HepG2 (cell line): ENCODE measurements around the gene ZFYVE28. TPM values are rescaled to one million over a fixed set of nuclear protein-coding genes. Genes with fewer than 3 reads are reported as not detected.

Experiments used
- ATAC-seq: fragments of 200-7000 bp; cut with Tn5 transposase; 3 replicates; pipeline ENCODE4 v1.9.1; 2020; ENCODE audit warnings: mild to moderate bottlenecking, moderate library complexity
- BruUV-seq: library from RNA; stranded (reverse); fragments of 400-500 nt; replicated peaks from 2 replicates; lab custom pipeline; 2021; lab: Mats Ljungman, UMichigan
- CTCF ChIA-PET: fragments of 300-600 bp; formaldehyde crosslinking; extraction: SDS; loops from one replicate; lab custom pipeline; 2021; ENCODE audit warnings: low total read pairs, inconsistent platforms, low intra/inter-chr PET ratio; lab: Yijun Ruan, JAX
- POLR2A ChIA-PET: fragments of 350-600 bp; sonication (Branson Sonifier 250); formaldehyde crosslinking; loops from one replicate; lab custom pipeline; 2020; ENCODE audit warnings: antibody characterized with exemption, inconsistent platforms; lab: Yijun Ruan, JAX
- DNase-seq: peaks from one replicate; pipeline ENCODE4 v3.0.0-alpha.2; 2015; ENCODE audit warnings: low spot score
- FAIRE-seq: peaks from 3 replicates; lab custom pipeline; 2011; peaks lifted over from hg19 to GRCh38; lab: Jason Lieb, UNC
- H2AFZ ChIP-seq: one replicate; pipeline ENCODE4 v1.6.1; 2011; ENCODE audit warnings: low read length, inconsistent platforms
- H3K27ac ChIP-seq: fragments of 300-600 bp; 3 replicates; pipeline ENCODE4 v1.8.0; 2011; ENCODE audit warnings: mixed run types, mild to moderate bottlenecking, mixed read lengths, low read length, inconsistent platforms; ENCODE audit not compliant: insufficient read depth; ENCODE audit errors: extremely low read length
- H3K27me3 ChIP-seq, 2 experiments: fragments of 200-600 bp in 1 of 2; 2 replicates in 1 of 2; 3 replicates in 1 of 2; pipeline versions ENCODE4 v1.6.0 to v1.8.0; 2011; ENCODE audit warnings: low read length in 2 of 2, mild to moderate bottlenecking in 2 of 2, moderate library complexity in 2 of 2, inconsistent platforms in 1 of 2; ENCODE audit not compliant: insufficient read depth in 2 of 2, control insufficient read depth in 1 of 2
- H3K36me3 ChIP-seq, 2 experiments: fragments of 200-600 bp in 1 of 2; replicated peaks in 1 of 2; 2 replicates in 1 of 2; 3 replicates in 1 of 2; pipeline versions ENCODE4 v1.5.1 to v1.8.0; 2011; ENCODE audit warnings: low read length in 2 of 2, inconsistent platforms in 1 of 2; ENCODE audit not compliant: insufficient read depth in 2 of 2, control insufficient read depth in 1 of 2
- H3K4me1 ChIP-seq: 2 replicates; pipeline ENCODE4 v1.5.1; 2012; ENCODE audit warnings: low read length, inconsistent platforms; ENCODE audit not compliant: insufficient read depth
- H3K4me2 ChIP-seq: 2 replicates; pipeline ENCODE4 v1.6.0; 2011; ENCODE audit warnings: low read depth, low read length, inconsistent platforms
- H3K4me3 ChIP-seq, 3 experiments: fragments of 200-600 bp in 1 of 3; sonication (generic), shearing (Covaris generic) in 1 of 3; replicated peaks in 1 of 3; 2 replicates each; pipeline ENCODE4 v1.5.1; 2011 to 2016; ENCODE audit warnings: low read length in 3 of 3, inconsistent platforms in 2 of 3, low read depth in 2 of 3, mild to moderate bottlenecking in 2 of 3, control low read depth in 1 of 3, mixed read lengths in 1 of 3; ENCODE audit not compliant: insufficient read depth in 1 of 3
- H3K79me2 ChIP-seq: one replicate; pipeline ENCODE4 v1.6.1; 2011; ENCODE audit warnings: low read length, inconsistent platforms; ENCODE audit not compliant: insufficient read depth
- H3K9ac ChIP-seq: 2 replicates; pipeline ENCODE4 v1.6.0; 2011; ENCODE audit warnings: mild to moderate bottlenecking, low read depth, low read length, inconsistent platforms; ENCODE audit not compliant: insufficient read depth
- H3K9me3 ChIP-seq: 2 replicates; pipeline ENCODE4 v1.5.1; 2012; ENCODE audit warnings: mild to moderate bottlenecking, low read length
- H4K20me1 ChIP-seq: 2 replicates; pipeline ENCODE4 v1.6.0; 2011; ENCODE audit warnings: inconsistent platforms, mild to moderate bottlenecking, low read length, moderate library complexity; ENCODE audit not compliant: insufficient read depth
- AHDC1 ChIP-seq: sonication (generic); formaldehyde crosslinking; IDR thresholded peaks from 2 replicates; pipeline ENCODE4 v1.5.1; 2020; ENCODE audit warnings: mild to moderate bottlenecking, missing genetic modification reagents, borderline replicate concordance
- GTF2F1 ChIP-seq: fragments of 150-350 bp; IDR thresholded peaks from 2 replicates; pipeline ENCODE4 v1.6.1; 2014; ENCODE audit warnings: low read length
- HOXD1 ChIP-seq: sonication (generic); formaldehyde crosslinking; IDR thresholded peaks from 2 replicates; pipeline ENCODE4 v1.5.0; 2020; ENCODE audit warnings: missing genetic modification reagents
- JUN ChIP-seq: sonication (generic); formaldehyde crosslinking; IDR thresholded peaks from 2 replicates; pipeline ENCODE4 v1.4.0; 2020; ENCODE audit warnings: mild to moderate bottlenecking, missing genetic modification reagents
- MLLT10 ChIP-seq: sonication (generic); formaldehyde crosslinking; IDR thresholded peaks from 2 replicates; pipeline ENCODE4 v1.4.0; 2020; ENCODE audit warnings: missing genetic modification reagents
- NR0B2 ChIP-seq: sonication (generic); formaldehyde crosslinking; IDR thresholded peaks from 2 replicates; pipeline ENCODE4 v1.4.0; 2020; ENCODE audit warnings: mild to moderate bottlenecking, missing genetic modification reagents
- NR1H2 ChIP-seq: sonication (generic); formaldehyde crosslinking; IDR thresholded peaks from 2 replicates; pipeline ENCODE4 v1.8.1; 2022; ENCODE audit warnings: low read depth, missing genetic modification reagents, borderline replicate concordance
- RBM22 ChIP-seq: fragments of 200-400 bp; formaldehyde crosslinking; optimal IDR thresholded peaks from 2 replicates; pipeline ENCODE3; 2017; ENCODE audit warnings: mild to moderate bottlenecking, low read length, moderate library complexity
- SMARCC2 ChIP-seq: fragments of 450-650 bp; IDR thresholded peaks from 2 replicates; pipeline ENCODE4 v1.6.1; 2017; ENCODE audit warnings: antibody characterized with exemption, mild to moderate bottlenecking
- THAP8 ChIP-seq: sonication (generic); formaldehyde crosslinking; IDR thresholded peaks from 2 replicates; pipeline ENCODE4 v1.5.1; 2020; ENCODE audit warnings: missing genetic modification reagents, mild to moderate bottlenecking, borderline replicate concordance
- THYN1 ChIP-seq: sonication (generic); formaldehyde crosslinking; IDR thresholded peaks from 2 replicates; pipeline ENCODE4 v1.8.1; 2023; ENCODE audit warnings: low read depth, mild to moderate bottlenecking, moderate library complexity, missing genetic modification reagents, borderline replicate concordance
- ZBTB34 ChIP-seq: sonication (generic); formaldehyde crosslinking; IDR thresholded peaks from 2 replicates; pipeline ENCODE4 v1.8.0; 2022; ENCODE audit warnings: mild to moderate bottlenecking, missing genetic modification reagents
- ZNF354B ChIP-seq: sonication (generic); formaldehyde crosslinking; IDR thresholded peaks from 2 replicates; pipeline ENCODE4 v1.8.0; 2022; ENCODE audit warnings: mild to moderate bottlenecking, missing genetic modification reagents
- ZNF441 ChIP-seq: sonication (generic); formaldehyde crosslinking; IDR thresholded peaks from 2 replicates; pipeline ENCODE4 v1.7.0; 2021; ENCODE audit warnings: missing genetic modification reagents, borderline replicate concordance
- ZNF547 ChIP-seq: sonication (generic); formaldehyde crosslinking; IDR thresholded peaks from 2 replicates; pipeline ENCODE4 v1.5.1; 2020; ENCODE audit warnings: mild to moderate bottlenecking, missing genetic modification reagents
- ZSCAN31 ChIP-seq: sonication (generic); formaldehyde crosslinking; IDR thresholded peaks from 2 replicates; pipeline ENCODE4 v1.5.0; 2020; ENCODE audit warnings: low read depth, mild to moderate bottlenecking, missing genetic modification reagents
- WGBS: methylation state at CpG from one replicate; pipeline ENCODE4 v1.1.6; 2017; ENCODE audit warnings: low lambda C conversion rate; 5-methylcytosine and 5-hydroxymethylcytosine counted together
- in situ Hi-C: cut with HindIII; loops from 2 replicates; pipeline ENCODE4 v1.10.0; 2017; ENCODE audit warnings: low pct_unique_long_range_greater_than_20kb; ENCODE audit not compliant: extremely low pct_ligation_motif_present
- intact Hi-C: fragments of 100-400 bp; cut with micrococcal nuclease; formaldehyde crosslinking; loops from one replicate; pipeline ENCODE4 v1.10.0; 2022; ENCODE audit not compliant: unreplicated experiment
- polyA plus RNA-seq, 8 experiments: library from polyadenylated mRNA; depleted of rRNA in 3 of 8; stranded (reverse) in 7 of 8; unstranded in 1 of 8; fragments of >200 nt; fragmentation: Illumina TruSeq in 4 of 8; extraction: Trizol in 4 of 8; gene quantifications; 2 replicates each; pipeline versions ENCODE4 v1.2.1 to v1.2.3, GENCODE V29; 2011 to 2016; ENCODE audit warnings: low read depth in 4 of 8, missing spikeins in 1 of 8, mixed read lengths in 1 of 8; ENCODE audit not compliant: insufficient read depth in 1 of 8
- total RNA-seq, 5 experiments: library from RNA; depleted of rRNA; stranded (reverse); fragments of >200 nt; fragmentation: Illumina TruSeq; extraction: Trizol; gene quantifications; 2 replicates each; pipeline ENCODE4 v1.2.3, GENCODE V29; 2016; ENCODE audit warnings: low read depth in 1 of 5

ZFYVE28 gene
- total and polyA plus RNA-seq, 2 of the 13 experiments (the other 11 are each of a cell fraction or from before 2014, with no cell fraction given): 0.12 to 0.22 TPM

- no peak overlapping the region for H3K27ac ChIP-seq
- peaks cover 12% of the 10 kb centered on the region for H3K4me1 ChIP-seq
- no peaks in the 10 kb centered on the region for H3K36me3 ChIP-seq
- no peaks in the 10 kb centered on the region for H3K9me3 ChIP-seq
- no peak overlapping the region for H3K9ac ChIP-seq
- CTCF ChIA-PET: no interaction called here
- ATAC-seq (no peak), FAIRE-seq (no peak), DNase-seq (no peak)
- no peak overlapping the region for H3K4me3 ChIP-seq
- no TSS peak for BruUV-seq
- 50% methylated on average over 19 of the region's 27 CpGs for WGBS
- in situ Hi-C loops (no loop called here), intact Hi-C loops (loop anchor here (5.0 kb wide), 1 partner anchor 442 kb away; the partner anchor contains the start of gene NELFA)
- no peak overlapping the region for H3K4me2 ChIP-seq
- H3K27me3 ChIP-seq: peaks cover 4 to 34% of the 10 kb centered on the region in 2 experiments; a peak in 4 of 5 replicates
- H3K79me2 ChIP-seq: no peaks in the 10 kb centered on the region
- H4K20me1 ChIP-seq: no peaks in the 10 kb centered on the region
- no peak overlapping the region for H2AFZ ChIP-seq
- POLR2A ChIA-PET: no interaction called here
- TF ChIP-seq ZNF354B (CRISPR knock-in tag): no peak
- TF ChIP-seq MLLT10: no peak
- no peak for TF ChIP-seq ZBTB34
- TF ChIP-seq RBM22: no peak
- no peak for TF ChIP-seq GTF2F1
- TF ChIP-seq THYN1: no peak
- TF ChIP-seq HOXD1 (CRISPR knock-in tag): no peak
- TF ChIP-seq SMARCC2: no peak
- no peak for TF ChIP-seq ZSCAN31 (CRISPR knock-in tag)
- TF ChIP-seq AHDC1: no peak
- TF ChIP-seq JUN: no peak
- TF ChIP-seq NR1H2 (CRISPR knock-in tag): no peak
- TF ChIP-seq NR0B2 (CRISPR knock-in tag): no peak
- no peak for TF ChIP-seq THAP8 (CRISPR knock-in tag)
- no peak for TF ChIP-seq ZNF441 (CRISPR knock-in tag)
- no peak for TF ChIP-seq ZNF547 (CRISPR knock-in tag)
These were observed 31.3 kb upstream of the ZFYVE28 start for GRCh38 chr4:2449511-2450392.
